Mesendoderm (in vitro differentiated cells): ENCODE measurements around the gene POGZ.
A peak's percentile ranks its signal among the peaks of the same experiment; 100 is the strongest.

ENCODE experiments used
- DNase-seq: peaks from one replicate; pipeline ENCODE4 v3.0.0; 2013
- H2AK5ac ChIP-seq: 2 replicates; pipeline ENCODE4 v1.6.1; 2013; ENCODE audit warnings: low read length, inconsistent platforms
- H2BK120ac ChIP-seq: 2 replicates; pipeline ENCODE4 v1.6.1; 2013; ENCODE audit warnings: low read depth, mild to moderate bottlenecking, low read length, moderate library complexity, mixed read lengths
- H2BK15ac ChIP-seq: replicated peaks from 2 replicates; pipeline ENCODE4 v1.6.1; 2013; ENCODE audit warnings: low read depth, mild to moderate bottlenecking, moderate library complexity
- H2BK5ac ChIP-seq: 2 replicates; pipeline ENCODE4 v1.6.1; 2013; ENCODE audit warnings: low read length, inconsistent platforms
- H3K18ac ChIP-seq: 2 replicates; pipeline ENCODE4 v1.6.1; 2013; ENCODE audit warnings: mild to moderate bottlenecking, low read length, mixed read lengths
- H3K23ac ChIP-seq: one replicate; pipeline ENCODE4 v1.6.1; 2013; ENCODE audit warnings: low read length
- H3K27ac ChIP-seq: 2 replicates; pipeline ENCODE4 v1.5.1; 2013; ENCODE audit warnings: low read depth, mild to moderate bottlenecking, inconsistent platforms, low read length, moderate library complexity
- H3K27me3 ChIP-seq: 2 replicates; pipeline ENCODE4 v1.6.1; 2013; ENCODE audit warnings: low read length, control low read depth, mild to moderate bottlenecking, inconsistent platforms; ENCODE audit not compliant: insufficient read depth, poor library complexity
- H3K36me3 ChIP-seq: 2 replicates; pipeline ENCODE4 v1.6.1; 2013; ENCODE audit warnings: low read length, inconsistent platforms; ENCODE audit not compliant: control insufficient read depth, insufficient read depth
- H3K4ac ChIP-seq: one replicate; pipeline ENCODE4 v1.6.1; 2013; ENCODE audit warnings: low read depth, mild to moderate bottlenecking, low read length, moderate library complexity
- H3K4me1 ChIP-seq: 2 replicates; pipeline ENCODE4 v1.6.1; 2013; ENCODE audit warnings: low read depth, low read length, inconsistent platforms; ENCODE audit not compliant: control insufficient read depth
- H3K4me2 ChIP-seq: 2 replicates; pipeline ENCODE4 v1.6.1; 2013; ENCODE audit warnings: low read length
- H3K4me3 ChIP-seq: 2 replicates; pipeline ENCODE4 v1.5.1; 2013; ENCODE audit warnings: mild to moderate bottlenecking, low read length
- H3K56ac ChIP-seq: one replicate; pipeline ENCODE4 v1.6.1; 2013; ENCODE audit warnings: low read length
- H3K79me1 ChIP-seq: 2 replicates; pipeline ENCODE4 v1.6.1; 2013; ENCODE audit warnings: low read length, inconsistent platforms
- H3K79me2 ChIP-seq: 2 replicates; pipeline ENCODE4 v1.6.1; 2013; ENCODE audit warnings: mild to moderate bottlenecking, low read length; ENCODE audit not compliant: control insufficient read depth, insufficient read depth
- H3K9ac ChIP-seq: 2 replicates; pipeline ENCODE4 v1.6.1; 2013; ENCODE audit warnings: low read length, inconsistent platforms
- H4K5ac ChIP-seq: one replicate; pipeline ENCODE4 v1.6.1; 2013; ENCODE audit warnings: low read length
- H4K8ac ChIP-seq: one replicate; pipeline ENCODE4 v1.6.1; 2013; ENCODE audit warnings: low read depth, mild to moderate bottlenecking, control low read depth, low read length, moderate library complexity
- WGBS: extraction: QIAGEN DNeasy Blood & Tissue Kit; methylation state at CpG from one replicate; pipeline ENCODE4 v1.1.7; 2013; ENCODE audit warnings: low lambda C conversion rate, missing lambda C conversion rate; ENCODE audit not compliant: insufficient coverage; ENCODE audit errors: extremely low coverage; 5-methylcytosine and 5-hydroxymethylcytosine counted together

POGZ gene

DNA sequence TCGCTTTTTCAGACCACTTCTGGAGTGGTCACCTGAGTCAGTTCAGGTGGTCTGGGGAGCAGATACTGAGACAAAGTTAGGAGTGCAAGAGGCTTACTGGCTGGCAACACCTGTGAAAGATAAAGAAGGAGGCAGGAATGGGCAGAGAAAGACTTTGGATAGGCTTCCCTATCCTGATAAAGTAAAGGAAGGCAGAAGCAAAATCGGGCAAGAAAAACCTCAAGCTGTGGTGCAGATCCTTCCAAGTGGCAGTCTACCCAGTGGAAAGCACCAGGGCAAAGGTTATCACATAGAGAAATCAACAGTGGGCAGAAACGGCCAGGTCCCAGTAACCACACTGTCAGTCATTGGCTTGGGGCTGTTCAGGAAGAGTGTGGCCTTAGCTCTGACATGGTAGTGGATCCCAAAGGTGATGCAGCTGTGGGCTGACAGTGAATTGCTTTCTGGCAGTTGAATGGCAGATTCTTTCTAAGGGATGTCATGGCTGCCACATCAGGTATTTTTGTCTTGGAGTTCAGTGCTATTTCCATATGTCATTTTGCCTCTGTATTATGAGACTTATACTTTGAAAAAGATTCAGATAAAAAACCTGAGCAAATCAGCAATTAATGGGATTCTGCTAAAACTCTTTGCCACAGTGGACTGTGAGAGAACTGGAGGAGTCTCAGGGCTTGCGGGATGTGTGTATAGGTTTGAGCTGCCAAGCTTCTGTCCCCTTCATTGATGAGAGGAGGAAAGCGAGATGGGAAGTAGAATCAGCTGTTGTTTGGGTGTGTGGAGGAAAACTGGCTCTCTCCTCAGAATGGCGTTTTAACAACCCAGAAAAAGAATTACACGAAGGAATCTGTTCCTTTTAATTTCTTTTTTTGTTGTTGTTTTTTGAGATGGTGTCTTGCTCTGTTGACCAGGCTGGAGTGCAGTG is 43.8 kb upstream of the POGZ start:
- Histone ChIP-seq H3K4me2 (no peak overlapping the region), H3K79me2 (no peaks in the 10 kb centered on the region), H3K9ac (no peak overlapping the region), H3K4ac (no peak overlapping the region), H2BK5ac (no peak overlapping the region), H2AK5ac (no peak overlapping the region), H3K4me3 (no peak overlapping the region), H3K27ac (no peak overlapping the region), H2BK120ac (no peak overlapping the region), H3K4me1 (peaks cover 2% of the 10 kb centered on the region), H3K27me3 (no peaks in the 10 kb centered on the region), H3K23ac (no peak overlapping the region), H3K18ac (no peak overlapping the region), H3K56ac (peak overlapping the region; percentile 11), H3K79me1 (no peaks in the 10 kb centered on the region), H3K36me3 (no peaks in the 10 kb centered on the region), H2BK15ac (no peak overlapping the region), H4K5ac (no peak overlapping the region), H4K8ac (no peak overlapping the region)
- no CpG with 5 or more reads among the region's 7 CpGs for WGBS
- DNase-seq = no peak

- peaks cover 2% of the 10 kb centered on the region for H3K4me1 ChIP-seq
- no peak overlapping the region for H3K27ac ChIP-seq
- H3K23ac ChIP-seq = no peak overlapping the region
- no peak overlapping the region for H2BK15ac ChIP-seq
- H2BK5ac ChIP-seq = no peak overlapping the region
- no peaks in the 10 kb centered on the region for H3K27me3 ChIP-seq
- H2AK5ac ChIP-seq = no peak overlapping the region
- H2BK120ac ChIP-seq = no peak overlapping the region
- WGBS = no CpG with 5 or more reads among the region's 5 CpGs
- H3K18ac ChIP-seq = peak overlapping the region; percentile 11
- no peak overlapping the region for H3K9ac ChIP-seq
- H3K79me1 ChIP-seq = no peaks in the 10 kb centered on the region
- H3K4ac ChIP-seq = no peak overlapping the region
- DNase-seq = no peak
- no peak overlapping the region for H3K56ac ChIP-seq
- no peak overlapping the region for H3K4me2 ChIP-seq
- no peak overlapping the region for H4K8ac ChIP-seq
- H3K36me3 ChIP-seq = no peaks in the 10 kb centered on the region
- no peak overlapping the region for H3K4me3 ChIP-seq
- no peak overlapping the region for H4K5ac ChIP-seq
- H3K79me2 ChIP-seq = no peaks in the 10 kb centered on the region
These were observed 42.9 kb upstream of the POGZ start for GRCh38 chr1:151502035-151502700.

- peak; percentile 65 for DNase-seq
- WGBS = no CpG with 5 or more reads among the region's 10 CpGs
These were observed 42.2 kb upstream of the POGZ start for GRCh38 chr1:151501474-151501873.

GRCh38 chr1:151499930-151500329 is 40.6 kb upstream of the POGZ start:
- no CpG with 5 or more reads among the region's 1 CpG for WGBS
- Histone ChIP-seq H2BK120ac (no peak overlapping the region), H3K27ac (no peak overlapping the region), H3K79me2 (no peaks in the 10 kb centered on the region), H3K9ac (no peak overlapping the region), H2AK5ac (no peak overlapping the region), H3K36me3 (no peaks in the 10 kb centered on the region), H4K8ac (no peak overlapping the region), H4K5ac (no peak overlapping the region), H3K4me2 (no peak overlapping the region), H3K56ac (no peak overlapping the region), H3K79me1 (no peaks in the 10 kb centered on the region), H3K27me3 (no peaks in the 10 kb centered on the region), H3K4ac (no peak overlapping the region), H2BK5ac (no peak overlapping the region), H3K18ac (no peak overlapping the region), H3K23ac (no peak overlapping the region), H3K4me1 (peaks cover 2% of the 10 kb centered on the region), H3K4me3 (no peak overlapping the region), H2BK15ac (no peak overlapping the region)
- DNase-seq = no peak

More at GRCh38 chr1:151501474-151501873, 42.2 kb upstream of the POGZ start:
- no peak overlapping the region for H2BK120ac ChIP-seq
- H3K27ac ChIP-seq = no peak overlapping the region
- H2AK5ac ChIP-seq = no peak overlapping the region
- no peak overlapping the region for H4K8ac ChIP-seq
- H4K5ac ChIP-seq = no peak overlapping the region
- H3K4me3 ChIP-seq = no peak overlapping the region
- H3K23ac ChIP-seq = no peak overlapping the region
- no peak overlapping the region for H3K4me2 ChIP-seq
- no peak overlapping the region for H2BK5ac ChIP-seq
- H3K56ac ChIP-seq = no peak overlapping the region
- no peak overlapping the region for H2BK15ac ChIP-seq
- H3K4ac ChIP-seq = no peak overlapping the region
- peaks cover 2% of the 10 kb centered on the region for H3K4me1 ChIP-seq
- H3K18ac ChIP-seq = no peak overlapping the region
- no peaks in the 10 kb centered on the region for H3K79me1 ChIP-seq
- H3K79me2 ChIP-seq = no peaks in the 10 kb centered on the region
- no peaks in the 10 kb centered on the region for H3K27me3 ChIP-seq
- no peak overlapping the region for H3K9ac ChIP-seq
- H3K36me3 ChIP-seq = no peaks in the 10 kb centered on the region

DNA sequence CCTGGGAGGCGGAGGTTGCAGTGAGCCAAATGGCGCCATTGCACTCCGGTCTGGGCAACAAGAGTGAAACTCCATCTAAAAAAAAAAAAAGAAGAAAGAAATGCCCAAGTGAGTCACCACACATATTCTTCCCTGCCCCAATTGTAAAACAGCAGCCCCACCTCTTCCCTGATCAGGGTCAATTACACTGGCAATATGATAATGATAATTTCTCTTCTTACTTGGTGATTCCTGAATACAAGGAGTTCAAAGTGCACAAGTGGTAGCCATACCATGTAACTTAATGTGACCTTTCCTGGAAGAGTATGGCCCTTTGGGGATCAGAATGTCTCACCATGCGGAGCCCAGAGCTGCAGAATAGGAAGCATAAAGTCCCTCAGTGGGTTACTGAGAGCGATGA is 40.1 kb upstream of the POGZ start:
- Histone ChIP-seq H3K36me3 (no peaks in the 10 kb centered on the region), H3K79me1 (no peaks in the 10 kb centered on the region), H3K4me3 (no peak overlapping the region), H3K4me2 (no peak overlapping the region), H3K27ac (no peak overlapping the region), H3K9ac (no peak overlapping the region), H4K5ac (no peak overlapping the region), H3K23ac (no peak overlapping the region), H4K8ac (no peak overlapping the region), H3K18ac (no peak overlapping the region), H3K79me2 (no peaks in the 10 kb centered on the region), H3K27me3 (no peaks in the 10 kb centered on the region), H2BK5ac (no peak overlapping the region), H3K4ac (no peak overlapping the region), H2AK5ac (no peak overlapping the region), H2BK15ac (no peak overlapping the region), H2BK120ac (no peak overlapping the region), H3K56ac (no peak overlapping the region), H3K4me1 (peaks cover 2% of the 10 kb centered on the region)
- DNase-seq = no peak
- no CpG with 5 or more reads among the region's 5 CpGs for whole genome bisulfite sequencing
